Astrocyte (in vitro differentiated cells and primary cell): ENCODE data around the gene ASTN1. TPM values are rescaled to one million over a fixed set of nuclear protein-coding genes. Genes with fewer than 3 reads are reported as not detected.
A peak's percentile ranks its signal among the peaks of the same experiment; 100 is the strongest.

Source experiments
- DNase-seq: peaks from one replicate; pipeline ENCODE4 v3.0.0-alpha.2; 2010; ENCODE audit warnings: low read depth
- FAIRE-seq: peaks from 2 replicates; lab custom pipeline; 2011; peaks lifted over from hg19 to GRCh38; lab: Jason Lieb, UNC
- H2AFZ ChIP-seq: 2 replicates; pipeline ENCODE4 v1.6.0; 2012; ENCODE audit warnings: low read depth, low read length, inconsistent platforms
- H3K27ac ChIP-seq: 2 replicates; pipeline ENCODE4 v1.5.1; 2011; ENCODE audit warnings: low read depth, low read length, inconsistent platforms
- H3K27me3 ChIP-seq: 2 replicates; pipeline ENCODE4 v1.6.0; 2011; ENCODE audit warnings: low read length, inconsistent platforms; ENCODE audit not compliant: insufficient read depth
- H3K36me3 ChIP-seq: 2 replicates; pipeline ENCODE4 v1.5.1; 2011; ENCODE audit warnings: low read length, inconsistent platforms; ENCODE audit not compliant: insufficient read depth
- H3K4me1 ChIP-seq: 2 replicates; pipeline ENCODE4 v1.5.1; 2011; ENCODE audit warnings: low read length, inconsistent platforms; ENCODE audit not compliant: insufficient read depth
- H3K4me2 ChIP-seq: 2 replicates; pipeline ENCODE4 v1.6.0; 2012; ENCODE audit warnings: low read length, inconsistent platforms
- H3K4me3 ChIP-seq: 2 replicates; pipeline ENCODE4 v1.5.1; 2011; ENCODE audit warnings: low read depth, mild to moderate bottlenecking, low read length, inconsistent platforms; ENCODE audit not compliant: insufficient read depth
- H3K79me2 ChIP-seq: 2 replicates; pipeline ENCODE4 v1.6.0; 2012; ENCODE audit warnings: mild to moderate bottlenecking, low read length, inconsistent platforms; ENCODE audit not compliant: insufficient read depth
- H3K9ac ChIP-seq: 2 replicates; pipeline ENCODE4 v1.6.0; 2012; ENCODE audit warnings: mild to moderate bottlenecking, low read length, inconsistent platforms
- H3K9me3 ChIP-seq: 2 replicates; pipeline ENCODE4 v1.5.1; 2012; ENCODE audit warnings: low read depth, mild to moderate bottlenecking, low read length, inconsistent platforms; ENCODE audit not compliant: insufficient read depth
- H4K20me1 ChIP-seq: 2 replicates; pipeline ENCODE4 v1.6.0; 2012; ENCODE audit warnings: low read length, inconsistent platforms; ENCODE audit not compliant: insufficient read depth
- H3K27ac Mint-ChIP-seq: one replicate; pipeline ENCODE4 v1.8.0; 2021; ENCODE audit warnings: mild to moderate bottlenecking, mixed read lengths; ENCODE audit not compliant: unreplicated experiment
- H3K27me3 Mint-ChIP-seq: one replicate; pipeline ENCODE4 v1.8.0; 2021; ENCODE audit warnings: low read depth, mixed read lengths; ENCODE audit not compliant: unreplicated experiment
- H3K36me3 Mint-ChIP-seq: one replicate; pipeline ENCODE4 v1.8.0; 2021; ENCODE audit warnings: low read depth, mixed read lengths; ENCODE audit not compliant: unreplicated experiment
- H3K4me1 Mint-ChIP-seq: one replicate; pipeline ENCODE4 v1.8.0; 2021; ENCODE audit warnings: low read depth, mixed read lengths; ENCODE audit not compliant: unreplicated experiment
- H3K4me3 Mint-ChIP-seq: one replicate; pipeline ENCODE4 v1.8.0; 2021; ENCODE audit warnings: mild to moderate bottlenecking, moderate library complexity, mixed read lengths; ENCODE audit not compliant: unreplicated experiment
- H3K9me3 Mint-ChIP-seq: one replicate; pipeline ENCODE4 v1.8.0; 2021; ENCODE audit warnings: mild to moderate bottlenecking, mixed read lengths; ENCODE audit not compliant: unreplicated experiment
- EZH2 ChIP-seq: IDR thresholded peaks from 2 replicates; pipeline ENCODE4 v1.6.1; 2012; ENCODE audit warnings: mild to moderate bottlenecking, low read length, inconsistent platforms; ENCODE audit not compliant: insufficient read depth
- total RNA-seq: library from RNA; stranded (reverse); gene quantifications from 2 replicates; pipeline ENCODE4 v1.2.1, GENCODE V29; 2021
- TF ChIP-seq, protein P1 (sequence below): IDR thresholded peaks from 2 replicates; pipeline ENCODE4 v1.5.1; 2011; ENCODE audit warnings: low read depth, mild to moderate bottlenecking, inconsistent platforms, low read length, moderate library complexity; ENCODE audit not compliant: insufficient read depth

Gene ASTN1
- total RNA-seq, 1 donor from 2014 or later: 0.50 TPM

GRCh38 chr1:176987016-176987415, 177.5 kb downstream of the ASTN1 start:
- Histone ChIP-seq H3K4me3 (no peak overlapping the region), H3K9me3 (no peaks in the 10 kb centered on the region), H3K4me1 (peaks cover 8% of the 10 kb centered on the region), H2AFZ (no peak overlapping the region), H3K79me2 (no peaks in the 10 kb centered on the region), H3K9ac (no peak overlapping the region), H3K27ac (no peak overlapping the region), H3K27me3 (no peaks in the 10 kb centered on the region), H3K4me2 (no peak overlapping the region), H3K36me3 (no peaks in the 10 kb centered on the region), H4K20me1 (no peaks in the 10 kb centered on the region)
- DNase-seq (peak; percentile 32), FAIRE-seq (no peak)
- no peaks in the 10 kb centered on the region for H3K9me3 Mint-ChIP-seq
- H3K36me3 Mint-ChIP-seq: no peaks in the 10 kb centered on the region
- no peak overlapping the region for H3K27ac Mint-ChIP-seq
- no peak for TF ChIP-seq EZH2
- TF ChIP-seq, protein P1, sequence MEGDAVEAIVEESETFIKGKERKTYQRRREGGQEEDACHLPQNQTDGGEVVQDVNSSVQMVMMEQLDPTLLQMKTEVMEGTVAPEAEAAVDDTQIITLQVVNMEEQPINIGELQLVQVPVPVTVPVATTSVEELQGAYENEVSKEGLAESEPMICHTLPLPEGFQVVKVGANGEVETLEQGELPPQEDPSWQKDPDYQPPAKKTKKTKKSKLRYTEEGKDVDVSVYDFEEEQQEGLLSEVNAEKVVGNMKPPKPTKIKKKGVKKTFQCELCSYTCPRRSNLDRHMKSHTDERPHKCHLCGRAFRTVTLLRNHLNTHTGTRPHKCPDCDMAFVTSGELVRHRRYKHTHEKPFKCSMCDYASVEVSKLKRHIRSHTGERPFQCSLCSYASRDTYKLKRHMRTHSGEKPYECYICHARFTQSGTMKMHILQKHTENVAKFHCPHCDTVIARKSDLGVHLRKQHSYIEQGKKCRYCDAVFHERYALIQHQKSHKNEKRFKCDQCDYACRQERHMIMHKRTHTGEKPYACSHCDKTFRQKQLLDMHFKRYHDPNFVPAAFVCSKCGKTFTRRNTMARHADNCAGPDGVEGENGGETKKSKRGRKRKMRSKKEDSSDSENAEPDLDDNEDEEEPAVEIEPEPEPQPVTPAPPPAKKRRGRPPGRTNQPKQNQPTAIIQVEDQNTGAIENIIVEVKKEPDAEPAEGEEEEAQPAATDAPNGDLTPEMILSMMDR: no peak
- H3K4me1 Mint-ChIP-seq: no peaks in the 10 kb centered on the region
- H3K4me3 Mint-ChIP-seq: no peak overlapping the region
- peaks cover 13% of the 10 kb centered on the region for H3K27me3 Mint-ChIP-seq

GRCh38 chr1:176983731-176984130, 180.8 kb downstream of the ASTN1 start:
- H3K36me3 ChIP-seq: no peaks in the 10 kb centered on the region
- H3K4me3 Mint-ChIP-seq: no peak overlapping the region
- no peak for TF ChIP-seq EZH2
- TF ChIP-seq, protein P1: no peak

DNA sequence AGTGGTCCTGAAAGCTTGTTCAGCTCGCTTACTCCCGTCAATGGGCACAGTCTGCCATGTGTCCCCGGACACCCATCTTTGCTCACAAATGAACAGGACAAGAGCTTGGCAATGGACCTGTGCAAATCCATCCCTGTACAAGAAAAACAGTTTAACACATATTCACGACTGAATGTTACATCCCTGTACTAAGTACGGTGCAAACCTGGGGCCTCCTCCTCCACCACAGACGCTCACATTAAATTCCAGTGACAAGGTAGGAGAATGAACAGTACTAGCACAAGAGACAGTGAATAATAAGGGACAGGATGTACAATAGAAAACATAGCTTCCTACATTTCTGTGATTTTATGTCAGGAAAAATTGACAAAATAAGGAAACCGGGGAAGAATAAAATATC, 187.7 kb downstream of the ASTN1 start:
- Histone ChIP-seq H3K36me3 (no peaks in the 10 kb centered on the region), H3K4me3 (no peak overlapping the region), H3K79me2 (no peaks in the 10 kb centered on the region), H3K9me3 (no peaks in the 10 kb centered on the region), H3K9ac (no peak overlapping the region), H2AFZ (no peak overlapping the region), H3K27me3 (no peaks in the 10 kb centered on the region), H3K27ac (no peak overlapping the region), H3K4me2 (no peak overlapping the region), H4K20me1 (no peaks in the 10 kb centered on the region), H3K4me1 (no peaks in the 10 kb centered on the region)
- DNase-seq (no peak), FAIRE-seq (no peak)
- Mint-ChIP-seq H3K9me3 (no peaks in the 10 kb centered on the region), H3K36me3 (no peaks in the 10 kb centered on the region), H3K4me3 (no peak overlapping the region), H3K4me1 (no peaks in the 10 kb centered on the region), H3K27ac (no peak overlapping the region), H3K27me3 (peaks cover 1% of the 10 kb centered on the region)
- TF ChIP-seq EZH2: no peak
- TF ChIP-seq, protein P1: no peak

More at GRCh38 chr1:176983731-176984130, 180.8 kb downstream of the ASTN1 start:
- Mint-ChIP-seq H3K4me1 (no peaks in the 10 kb centered on the region), H3K27me3 (peaks cover 13% of the 10 kb centered on the region), H3K9me3 (no peaks in the 10 kb centered on the region), H3K36me3 (no peaks in the 10 kb centered on the region), H3K27ac (no peak overlapping the region)
- no peak overlapping the region for H3K4me3 ChIP-seq
- no peaks in the 10 kb centered on the region for H4K20me1 ChIP-seq
- no peak overlapping the region for H3K4me2 ChIP-seq
- DNase-seq (no peak), FAIRE-seq (no peak)
- H3K4me1 ChIP-seq: no peaks in the 10 kb centered on the region
- no peak overlapping the region for H2AFZ ChIP-seq
- no peak overlapping the region for H3K9ac ChIP-seq
- H3K27ac ChIP-seq: no peak overlapping the region
- no peaks in the 10 kb centered on the region for H3K79me2 ChIP-seq
- no peaks in the 10 kb centered on the region for H3K9me3 ChIP-seq
- H3K27me3 ChIP-seq: no peaks in the 10 kb centered on the region
